CD14-positive monocyte (primary cell): ENCODE results near the gene GATA3. TPM values are rescaled to one million over a fixed set of nuclear protein-coding genes. Genes with fewer than 3 reads are reported as not detected.
A peak's percentile ranks its signal among the peaks of the same experiment; 100 is the strongest.

Experiments used
- DNase-seq, 3 donors: peaks; one replicate each; pipeline ENCODE4 v3.0.0-alpha.2; 2011 to 2022
- H2AFZ ChIP-seq: 2 replicates; pipeline ENCODE4 v1.6.0; 2012; ENCODE audit warnings: mild to moderate bottlenecking, low read depth, low read length, inconsistent platforms; ENCODE audit not compliant: insufficient read depth, poor library complexity, severe bottlenecking
- H3K27ac ChIP-seq, 2 donors: 1 replicate in 1 of 2; 2 replicates in 1 of 2; pipeline ENCODE4 v1.5.1; 2012 to 2013; ENCODE audit warnings: low read length in 2 of 2, control low read depth in 1 of 2, inconsistent platforms in 1 of 2, low read depth in 1 of 2, mild to moderate bottlenecking in 1 of 2
- H3K27me3 ChIP-seq, 2 donors: one replicate each; pipeline versions ENCODE4 v1.6.0 to v1.6.1; 2011 to 2013; ENCODE audit warnings: low read length in 2 of 2; ENCODE audit not compliant: control insufficient read depth in 2 of 2, insufficient read depth in 2 of 2
- H3K36me3 ChIP-seq, 2 donors: replicated peaks in 1 of 2; 1 replicate in 1 of 2; 2 replicates in 1 of 2; pipeline versions ENCODE4 v1.5.1 to v1.6.1; 2012 to 2013; ENCODE audit warnings: low read length in 2 of 2, control low read depth in 1 of 2, inconsistent platforms in 1 of 2, mild to moderate bottlenecking in 1 of 2; ENCODE audit not compliant: insufficient read depth in 2 of 2, control insufficient read depth in 1 of 2
- H3K4me1 ChIP-seq, 2 donors: 1 replicate in 1 of 2; 2 replicates in 1 of 2; pipeline versions ENCODE4 v1.5.1 to v1.6.1; 2012 to 2013; ENCODE audit warnings: low read length in 2 of 2, control low read depth in 1 of 2, inconsistent platforms in 1 of 2, mild to moderate bottlenecking in 1 of 2, moderate library complexity in 1 of 2; ENCODE audit not compliant: insufficient read depth in 2 of 2, control insufficient read depth in 1 of 2
- H3K4me2 ChIP-seq: replicated peaks from 2 replicates; pipeline ENCODE3; 2012; ENCODE audit warnings: low read length, moderate library complexity, mild to moderate bottlenecking; ENCODE audit not compliant: poor library complexity, severe bottlenecking; ENCODE audit errors: extremely low read depth
- H3K4me3 ChIP-seq, 3 experiments: fragments of 200-600 bp in 1 of 3; sonication (generic) in 1 of 3; replicated peaks in 1 of 3; 1 replicate in 2 of 3; 2 replicates in 1 of 3; pipeline ENCODE4 v1.5.1; 2011 to 2013; ENCODE audit warnings: low read length in 3 of 3, mild to moderate bottlenecking in 3 of 3, control low read depth in 2 of 3, low read depth in 2 of 3, inconsistent platforms in 1 of 3, moderate library complexity in 1 of 3
- H3K79me2 ChIP-seq: 2 replicates; pipeline ENCODE4 v1.6.0; 2012; ENCODE audit warnings: mild to moderate bottlenecking, control low read depth, inconsistent platforms, low read length, moderate library complexity; ENCODE audit not compliant: insufficient read depth
- H3K9ac ChIP-seq: 2 replicates; pipeline ENCODE4 v1.6.0; 2017; ENCODE audit warnings: low read length, mild to moderate bottlenecking; ENCODE audit not compliant: insufficient read depth, poor library complexity, severe bottlenecking
- H3K9me3 ChIP-seq, 2 donors: replicated peaks in 1 of 2; 1 replicate in 1 of 2; 2 replicates in 1 of 2; pipeline versions ENCODE4 v1.5.1 to v1.6.1; 2012 to 2013; ENCODE audit warnings: low read length in 2 of 2, control low read depth in 1 of 2; ENCODE audit not compliant: control insufficient read depth in 1 of 2, insufficient read depth in 1 of 2
- H4K20me1 ChIP-seq: 2 replicates; pipeline ENCODE4 v1.6.0; 2012; ENCODE audit warnings: mild to moderate bottlenecking, low read length, control low read depth, moderate library complexity; ENCODE audit not compliant: insufficient read depth
- H3K27ac Mint-ChIP-seq, 7 donors: one replicate each; pipeline ENCODE4 v1.8.0; 2020; ENCODE audit warnings: mild to moderate bottlenecking in 7 of 7, mixed read lengths in 7 of 7, moderate library complexity in 6 of 7, inconsistent platforms in 2 of 7
- H3K27me3 Mint-ChIP-seq, 3 donors: one replicate each; pipeline ENCODE4 v1.8.0; 2021 to 2022; ENCODE audit warnings: low read depth in 3 of 3, mild to moderate bottlenecking in 3 of 3, mixed read lengths in 3 of 3, moderate library complexity in 3 of 3, inconsistent platforms in 1 of 3
- H3K36me3 Mint-ChIP-seq, 2 donors: one replicate each; pipeline ENCODE4 v1.8.0; 2020; ENCODE audit warnings: mixed read lengths in 2 of 2, inconsistent platforms in 1 of 2, mild to moderate bottlenecking in 1 of 2
- H3K4me1 Mint-ChIP-seq: one replicate; pipeline ENCODE4 v1.8.0; 2020; ENCODE audit warnings: mild to moderate bottlenecking, mixed read lengths
- H3K4me3 Mint-ChIP-seq, 2 donors: one replicate each; pipeline ENCODE4 v1.8.0; 2020; ENCODE audit warnings: mild to moderate bottlenecking in 2 of 2, mixed read lengths in 2 of 2, moderate library complexity in 1 of 2
- H3K9me3 Mint-ChIP-seq, 7 donors: one replicate each; pipeline ENCODE4 v1.8.0; 2020 to 2022; ENCODE audit warnings: mixed read lengths in 7 of 7, mild to moderate bottlenecking in 6 of 7, moderate library complexity in 6 of 7, inconsistent platforms in 2 of 7
- CTCF ChIP-seq: fragments of 200-600 bp; IDR thresholded peaks from one replicate; pipeline ENCODE4 v1.8.0; 2022; ENCODE audit warnings: antibody characterized with exemption, mild to moderate bottlenecking
- WGBS: methylation state at CpG from one replicate; pipeline ENCODE4 v1.1.5; 2013; ENCODE audit warnings: missing lambda C conversion rate; ENCODE audit not compliant: insufficient coverage; 5-methylcytosine and 5-hydroxymethylcytosine counted together
- intact Hi-C, 2 donors: fragments of 100-400 bp; cut with micrococcal nuclease; formaldehyde crosslinking; loops; one replicate each; pipeline versions ENCODE4 v1.15.0 to v1.15.1; 2023
- polyA minus RNA-seq: library from RNA; depleted of rRNA, polyadenylated mRNA; stranded (reverse); fragments of >200 nt; gene quantifications from 2 replicates; pipeline ENCODE4 v1.2.3, GENCODE V29; 2012
- polyA plus RNA-seq, 3 donors: library from polyadenylated mRNA; depleted of rRNA in 1 of 3; unstranded in 2 of 3; stranded (reverse) in 1 of 3; fragments of 300-500 nt in 2 of 3; fragments of >200 nt in 1 of 3; fragmentation: Illumina TruSeq in 2 of 3; gene quantifications; 1 replicate in 2 of 3; 2 replicates in 1 of 3; pipeline ENCODE4 v1.2.3, GENCODE V29; 2012 to 2021
- total RNA-seq, 12 experiments: library from RNA in 1 of 12; stranded (reverse) in 1 of 12; fragments of 120-200 nt in 1 of 12; gene quantifications; one replicate each; pipeline ENCODE4 v1.2.4 and lab custom pipeline; 2013 to 2026; ENCODE audit warnings: mixed read lengths in 6 of 12, inconsistent platforms in 1 of 12

The GATA3 gene
- total RNA-seq (2013): 0.04 TPM
- polyA plus RNA-seq (under 1 TPM in 2 of 3 donors, not detected in 1; 0.07 to 0.08 TPM), polyA minus RNA-seq (not detected in 2 replicates), total RNA-seq (lab: John Stamatoyannopoulos, UW) (0 to 1.4 (median 0.08) reads per million in 11 experiments)

- Histone ChIP-seq H2AFZ (peak within 1 kb of the TSS; percentile 41), H3K4me2 (peak within 1 kb of the TSS; percentile 72), H3K9me3 (peaks cover 3 to 45% of the 10 kb centered on the region in 2 donors), H3K27me3 (peaks cover 77 to 97% of the 10 kb centered on the region in 2 donors), H3K4me3 (peak within 1 kb of the TSS; percentile 4 to 65 (median 10)), H3K4me1 (peaks cover 29 to 53% of the 10 kb centered on the region in 2 donors), H3K36me3 (no peaks in the 10 kb centered on the region), H3K9ac (no peak within 1 kb of the TSS), H3K27ac (no peak within 1 kb of the TSS), H3K79me2 (no peaks in the 10 kb centered on the region), H4K20me1 (no peaks in the 10 kb centered on the region)
- intact Hi-C loops: no loop called here
- peaks cover 85 to 98% (median 86%) of the 10 kb centered on the region in 3 donors for H3K27me3 Mint-ChIP-seq
- peaks cover 0 to 38% (median 27%) of the 10 kb centered on the region in 7 donors for H3K9me3 Mint-ChIP-seq
- H3K4me3 Mint-ChIP-seq: peak within 1 kb of the TSS; percentile 81 to 97
- peak; percentile 10 to 21 (median 18) for DNase-seq
- peaks cover 7 to 15% of the 10 kb centered on the region in 2 donors for H3K36me3 Mint-ChIP-seq
- peak within 1 kb of the TSS in 2 of 7 donors; percentile 37 to 72 for H3K27ac Mint-ChIP-seq
- under 1% methylated on average over 43 of the region's 65 CpGs for WGBS
- no peak for TF ChIP-seq CTCF
- peaks cover 50% of the 10 kb centered on the region for H3K4me1 Mint-ChIP-seq
Measured at GRCh38 chr10:8054494-8055407, at the start of gene GATA3. Gene GATA3, plus strand, starts transcription at chr10:8054688. Its CDS starts 968 bp downstream, at chr10:8055656.

- intact Hi-C loops: no loop called here
- peaks cover 10 to 27% (median 22%) of the 10 kb centered on the region in 7 donors for H3K9me3 Mint-ChIP-seq
- no peak for DNase-seq
- Histone ChIP-seq H3K27ac (no peak overlapping the region), H3K4me1 (no peaks in the 10 kb centered on the region), H3K4me3 (no peak overlapping the region), H3K79me2 (no peaks in the 10 kb centered on the region), H2AFZ (no peak overlapping the region), H3K9me3 (peaks cover 12 to 14% of the 10 kb centered on the region in 2 donors), H3K27me3 (no peaks in the 10 kb centered on the region), H4K20me1 (no peaks in the 10 kb centered on the region), H3K36me3 (peaks cover 7 to 36% of the 10 kb centered on the region in 2 donors), H3K9ac (no peak overlapping the region), H3K4me2 (no peak overlapping the region)
- WGBS: 63% methylated on average over 7 of the region's 10 CpGs
- no peaks in the 10 kb centered on the region for H3K27me3 Mint-ChIP-seq
- peaks cover 3% of the 10 kb centered on the region for H3K4me1 Mint-ChIP-seq
- no peak for TF ChIP-seq CTCF
- H3K27ac Mint-ChIP-seq: peak overlapping the region in 1 of 7 donors; percentile 8
- H3K36me3 Mint-ChIP-seq: peaks cover 29 to 49% of the 10 kb centered on the region in 2 donors
- no peak overlapping the region for H3K4me3 Mint-ChIP-seq
Measured at GRCh38 chr10:8006274-8006999, 48.1 kb upstream of the GATA3 start.
